GM23338 (cell line): ENCODE measurements around the gene CABLES2. TPM values are rescaled to one million over a fixed set of nuclear protein-coding genes. Genes with fewer than 3 reads are reported as not detected.

ENCODE experiments used
- ATAC-seq: fragments of 200-7000 bp; cut with Tn5 transposase; 3 replicates; pipeline ENCODE4 v1.9.1; 2020
- DNase-seq: peaks from one replicate; pipeline ENCODE4 v3.0.0-alpha.2; 2015; ENCODE audit warnings: low spot score
- H2AFZ ChIP-seq: fragments of 200-600 bp; sonication (generic); 2 replicates; pipeline ENCODE4 v1.8.0; 2016; ENCODE audit warnings: antibody characterized with exemption, mild to moderate bottlenecking, moderate library complexity
- H3F3A ChIP-seq: fragments of 200-600 bp; sonication (generic); replicated peaks from 2 replicates; pipeline ENCODE4 v1.8.0; 2017; ENCODE audit warnings: antibody characterized with exemption, mixed run types, low read depth
- H3K27ac ChIP-seq: fragments of 200-600 bp; sonication (generic); 2 replicates; pipeline ENCODE4 v1.6.1; 2016; ENCODE audit warnings: low read depth
- H3K27me3 ChIP-seq: fragments of 200-600 bp; sonication (generic); 2 replicates; pipeline ENCODE4 v1.8.0; 2016; ENCODE audit warnings: mild to moderate bottlenecking, mixed run types, moderate library complexity; ENCODE audit not compliant: insufficient read depth
- H3K36me3 ChIP-seq: fragments of 200-600 bp; sonication (generic); 2 replicates; pipeline ENCODE4 v1.8.0; 2016; ENCODE audit warnings: mild to moderate bottlenecking; ENCODE audit not compliant: insufficient read depth
- H3K4me1 ChIP-seq: fragments of 200-600 bp; sonication (generic); 2 replicates; pipeline ENCODE4 v1.8.0; 2016; ENCODE audit warnings: mild to moderate bottlenecking, moderate library complexity; ENCODE audit not compliant: insufficient read depth
- H3K4me2 ChIP-seq: fragments of 200-600 bp; sonication (generic); 2 replicates; pipeline ENCODE4 v1.7.1; 2017; ENCODE audit warnings: mixed run types
- H3K4me3 ChIP-seq: fragments of 200-600 bp; sonication (generic); 2 replicates; pipeline ENCODE4 v1.6.1; 2016; ENCODE audit warnings: mixed run types
- H3K79me2 ChIP-seq: fragments of 200-600 bp; sonication (generic); replicated peaks from 2 replicates; pipeline ENCODE4 v1.8.0; 2017; ENCODE audit warnings: mild to moderate bottlenecking; ENCODE audit not compliant: insufficient read depth
- H3K9me2 ChIP-seq: fragments of 200-600 bp; sonication (generic); 2 replicates; pipeline ENCODE4 v1.8.0; 2017; ENCODE audit not compliant: insufficient read depth
- H4K20me1 ChIP-seq: fragments of 200-600 bp; sonication (generic); replicated peaks from 2 replicates; pipeline ENCODE4 v1.8.0; 2017; ENCODE audit warnings: mild to moderate bottlenecking; ENCODE audit not compliant: insufficient read depth
- H3K27ac Mint-ChIP-seq: 2 replicates; pipeline ENCODE4 v1.8.0; 2020; ENCODE audit warnings: inconsistent platforms, mild to moderate bottlenecking, moderate library complexity, mixed read lengths
- H3K27me3 Mint-ChIP-seq: 3 replicates; pipeline ENCODE4 v1.8.0; 2022; ENCODE audit warnings: low read depth, mild to moderate bottlenecking, moderate library complexity, mixed read lengths, inconsistent platforms; ENCODE audit not compliant: insufficient read depth, poor library complexity
- H3K36me3 Mint-ChIP-seq: 3 replicates; pipeline ENCODE4 v1.8.0; 2021; ENCODE audit warnings: low read depth, mild to moderate bottlenecking, inconsistent platforms, moderate library complexity, mixed read lengths
- H3K4me1 Mint-ChIP-seq: 3 replicates; pipeline ENCODE4 v1.8.0; 2020; ENCODE audit warnings: mild to moderate bottlenecking, inconsistent platforms, mixed read lengths
- H3K4me3 Mint-ChIP-seq: 3 replicates; pipeline ENCODE4 v1.8.0; 2021; ENCODE audit warnings: moderate library complexity, mild to moderate bottlenecking, inconsistent platforms, mixed read lengths
- H3K9me3 Mint-ChIP-seq: 3 replicates; pipeline ENCODE4 v1.8.0; 2020; ENCODE audit warnings: moderate library complexity, mild to moderate bottlenecking, inconsistent platforms, mixed read lengths
- CREB1 ChIP-seq: fragments of 250-450 bp; sonication (Bioruptor Pico); IDR thresholded peaks from 2 replicates; pipeline ENCODE4 v1.5.0; 2020; ENCODE audit warnings: low read depth, mild to moderate bottlenecking, moderate library complexity
- ETS1 ChIP-seq: IDR thresholded peaks from 2 replicates; pipeline ENCODE4 v1.6.1; 2016; ENCODE audit warnings: antibody characterized with exemption
- EZH2 ChIP-seq: fragments of 200-600 bp; sonication (generic); IDR thresholded peaks from one replicate; pipeline ENCODE4 v1.8.0; 2017; ENCODE audit warnings: antibody characterized with exemption, mild to moderate bottlenecking, low read depth; ENCODE audit not compliant: unreplicated experiment
- JUNB ChIP-seq: IDR thresholded peaks from one replicate; pipeline ENCODE4 v1.6.1; 2016; ENCODE audit warnings: antibody characterized with exemption; ENCODE audit not compliant: unreplicated experiment
- NANOG ChIP-seq: IDR thresholded peaks from 2 replicates; pipeline ENCODE4 v1.6.1; 2016; ENCODE audit warnings: antibody characterized with exemption, borderline replicate concordance
- POLR2AphosphoS5 ChIP-seq: IDR thresholded peaks from 2 replicates; pipeline ENCODE4 v1.6.1; 2016; ENCODE audit warnings: antibody characterized with exemption, low read depth
- STAT1 ChIP-seq: IDR thresholded peaks from one replicate; pipeline ENCODE4 v1.6.1; 2016; ENCODE audit warnings: antibody characterized with exemption; ENCODE audit not compliant: unreplicated experiment
- ZNF114 ChIP-seq: fragments of 250-450 bp; sonication (Bioruptor Pico); IDR thresholded peaks from 2 replicates; pipeline ENCODE4 v1.5.0; 2020; ENCODE audit warnings: mild to moderate bottlenecking, moderate library complexity
- ZNF331 ChIP-seq: fragments of 250-450 bp; sonication (Bioruptor Pico); IDR thresholded peaks from 2 replicates; pipeline ENCODE4 v1.5.0; 2020; ENCODE audit warnings: low read depth, mild to moderate bottlenecking, moderate library complexity
- polyA plus RNA-seq: library from polyadenylated mRNA; unstranded; fragments of >200 nt; fragmentation: Nextera tagmentation; extraction: Ambion mirVana; gene quantifications from 2 replicates; pipeline ENCODE4 v1.2.1, GENCODE V29; 2016
- total RNA-seq: library from RNA; depleted of rRNA; stranded (reverse); fragments of >200 nt; shearing (Covaris generic); gene quantifications from 2 replicates; pipeline ENCODE4 v1.2.3, GENCODE V29; 2014
- TF ChIP-seq, protein P1 (sequence below): fragments of 250-450 bp; sonication (Bioruptor Pico); IDR thresholded peaks from 2 replicates; pipeline ENCODE4 v1.5.0; 2020; ENCODE audit warnings: mild to moderate bottlenecking, moderate library complexity

CABLES2 gene
- total and polyA plus RNA-seq, 2 experiments from 2014 or later: 4.3 to 12.7 TPM

GRCh38 chr20:62346398-62347150 lies 60.5 kb downstream of the CABLES2 start:
- Mint-ChIP-seq H3K9me3 (peaks cover 24% of the 10 kb centered on the region), H3K27me3 (peaks cover 14% of the 10 kb centered on the region), H3K36me3 (peaks cover 82% of the 10 kb centered on the region), H3K27ac (no peak overlapping the region), H3K4me3 (no peak overlapping the region), H3K4me1 (peaks cover 5% of the 10 kb centered on the region; the same call in 2 of the 3 replicates)
- TF ChIP-seq CREB1 (CRISPR knock-in tag) (no peak), JUNB (no peak), ZNF114 (CRISPR knock-in tag) (no peak), EZH2 (no peak), POLR2AphosphoS5 (no peak), STAT1 (no peak), ETS1 (no peak), NANOG (no peak), ZNF331 (CRISPR knock-in tag) (no peak)
- TF ChIP-seq, protein P1, sequence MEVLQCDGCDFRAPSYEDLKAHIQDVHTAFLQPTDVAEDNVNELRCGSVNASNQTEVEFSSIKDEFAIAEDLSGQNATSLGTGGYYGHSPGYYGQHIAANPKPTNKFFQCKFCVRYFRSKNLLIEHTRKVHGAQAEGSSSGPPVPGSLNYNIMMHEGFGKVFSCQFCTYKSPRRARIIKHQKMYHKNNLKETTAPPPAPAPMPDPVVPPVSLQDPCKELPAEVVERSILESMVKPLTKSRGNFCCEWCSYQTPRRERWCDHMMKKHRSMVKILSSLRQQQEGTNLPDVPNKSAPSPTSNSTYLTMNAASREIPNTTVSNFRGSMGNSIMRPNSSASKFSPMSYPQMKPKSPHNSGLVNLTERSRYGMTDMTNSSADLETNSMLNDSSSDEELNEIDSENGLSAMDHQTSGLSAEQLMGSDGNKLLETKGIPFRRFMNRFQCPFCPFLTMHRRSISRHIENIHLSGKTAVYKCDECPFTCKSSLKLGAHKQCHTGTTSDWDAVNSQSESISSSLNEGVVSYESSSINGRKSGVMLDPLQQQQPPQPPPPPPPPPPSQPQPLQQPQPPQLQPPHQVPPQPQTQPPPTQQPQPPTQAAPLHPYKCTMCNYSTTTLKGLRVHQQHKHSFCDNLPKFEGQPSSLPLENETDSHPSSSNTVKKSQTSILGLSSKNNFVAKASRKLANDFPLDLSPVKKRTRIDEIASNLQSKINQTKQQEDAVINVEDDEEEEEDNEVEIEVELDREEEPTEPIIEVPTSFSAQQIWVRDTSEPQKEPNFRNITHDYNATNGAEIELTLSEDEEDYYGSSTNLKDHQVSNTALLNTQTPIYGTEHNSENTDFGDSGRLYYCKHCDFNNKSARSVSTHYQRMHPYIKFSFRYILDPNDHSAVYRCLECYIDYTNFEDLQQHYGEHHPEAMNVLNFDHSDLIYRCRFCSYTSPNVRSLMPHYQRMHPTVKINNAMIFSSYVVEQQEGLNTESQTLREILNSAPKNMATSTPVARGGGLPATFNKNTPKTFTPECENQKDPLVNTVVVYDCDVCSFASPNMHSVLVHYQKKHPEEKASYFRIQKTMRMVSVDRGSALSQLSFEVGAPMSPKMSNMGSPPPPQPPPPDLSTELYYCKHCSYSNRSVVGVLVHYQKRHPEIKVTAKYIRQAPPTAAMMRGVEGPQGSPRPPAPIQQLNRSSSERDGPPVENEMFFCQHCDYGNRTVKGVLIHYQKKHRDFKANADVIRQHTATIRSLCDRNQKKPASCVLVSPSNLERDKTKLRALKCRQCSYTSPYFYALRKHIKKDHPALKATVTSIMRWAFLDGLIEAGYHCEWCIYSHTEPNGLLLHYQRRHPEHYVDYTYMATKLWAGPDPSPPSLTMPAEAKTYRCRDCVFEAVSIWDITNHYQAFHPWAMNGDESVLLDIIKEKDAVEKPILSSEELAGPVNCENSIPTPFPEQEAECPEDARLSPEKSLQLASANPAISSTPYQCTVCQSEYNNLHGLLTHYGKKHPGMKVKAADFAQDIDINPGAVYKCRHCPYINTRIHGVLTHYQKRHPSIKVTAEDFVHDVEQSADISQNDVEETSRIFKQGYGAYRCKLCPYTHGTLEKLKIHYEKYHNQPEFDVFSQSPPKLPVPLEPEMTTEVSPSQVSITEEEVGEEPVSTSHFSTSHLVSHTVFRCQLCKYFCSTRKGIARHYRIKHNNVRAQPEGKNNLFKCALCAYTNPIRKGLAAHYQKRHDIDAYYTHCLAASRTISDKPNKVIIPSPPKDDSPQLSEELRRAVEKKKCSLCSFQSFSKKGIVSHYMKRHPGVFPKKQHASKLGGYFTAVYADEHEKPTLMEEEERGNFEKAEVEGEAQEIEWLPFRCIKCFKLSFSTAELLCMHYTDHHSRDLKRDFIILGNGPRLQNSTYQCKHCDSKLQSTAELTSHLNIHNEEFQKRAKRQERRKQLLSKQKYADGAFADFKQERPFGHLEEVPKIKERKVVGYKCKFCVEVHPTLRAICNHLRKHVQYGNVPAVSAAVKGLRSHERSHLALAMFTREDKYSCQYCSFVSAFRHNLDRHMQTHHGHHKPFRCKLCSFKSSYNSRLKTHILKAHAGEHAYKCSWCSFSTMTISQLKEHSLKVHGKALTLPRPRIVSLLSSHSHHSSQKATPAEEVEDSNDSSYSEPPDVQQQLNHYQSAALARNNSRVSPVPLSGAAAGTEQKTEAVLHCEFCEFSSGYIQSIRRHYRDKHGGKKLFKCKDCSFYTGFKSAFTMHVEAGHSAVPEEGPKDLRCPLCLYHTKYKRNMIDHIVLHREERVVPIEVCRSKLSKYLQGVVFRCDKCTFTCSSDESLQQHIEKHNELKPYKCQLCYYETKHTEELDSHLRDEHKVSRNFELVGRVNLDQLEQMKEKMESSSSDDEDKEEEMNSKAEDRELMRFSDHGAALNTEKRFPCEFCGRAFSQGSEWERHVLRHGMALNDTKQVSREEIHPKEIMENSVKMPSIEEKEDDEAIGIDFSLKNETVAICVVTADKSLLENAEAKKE: no peak
- Histone ChIP-seq H3K27me3 (no peaks in the 10 kb centered on the region), H2AFZ (no peak overlapping the region), H3K79me2 (peaks cover 7% of the 10 kb centered on the region; the same call in 1 of the 2 replicates), H3K4me1 (no peaks in the 10 kb centered on the region), H3K4me2 (no peak overlapping the region), H3K4me3 (no peak overlapping the region), H3K9me2 (no peaks in the 10 kb centered on the region), H4K20me1 (no peaks in the 10 kb centered on the region; the same call in 1 of the 2 replicates), H3K27ac (no peak overlapping the region), H3K36me3 (peaks cover 31% of the 10 kb centered on the region), H3F3A (peaks cover 30% of the 10 kb centered on the region)
- no peak for DNase-seq
- no peak for ATAC-seq
